UCSD-AML1 (cell line): Measurements from ENCODE around the gene ZDHHC11B.

Source experiments
- DNase-seq: peaks from one replicate; lab custom pipeline; 2025; ENCODE audit not compliant: unreplicated experiment; lab: John Stamatoyannopoulos, UW

ZDHHC11B gene

GRCh38 chr5:663436-664342 is 120.8 kb downstream of the ZDHHC11B start:
- DNase-seq: no peak

- DNase-seq: no peak
These were observed 121.6 kb downstream of the ZDHHC11B start for GRCh38 chr5:662751-663435.

GRCh38 chr5:661891-662750 is 122.4 kb downstream of the ZDHHC11B start:
- no peak for DNase-seq

- no peak for DNase-seq
These were observed 124.0 kb downstream of the ZDHHC11B start for GRCh38 chr5:660491-661030.
